ENCODE data around the gene PSTPIP1.

- TF ChIP-seq, protein P1, sequence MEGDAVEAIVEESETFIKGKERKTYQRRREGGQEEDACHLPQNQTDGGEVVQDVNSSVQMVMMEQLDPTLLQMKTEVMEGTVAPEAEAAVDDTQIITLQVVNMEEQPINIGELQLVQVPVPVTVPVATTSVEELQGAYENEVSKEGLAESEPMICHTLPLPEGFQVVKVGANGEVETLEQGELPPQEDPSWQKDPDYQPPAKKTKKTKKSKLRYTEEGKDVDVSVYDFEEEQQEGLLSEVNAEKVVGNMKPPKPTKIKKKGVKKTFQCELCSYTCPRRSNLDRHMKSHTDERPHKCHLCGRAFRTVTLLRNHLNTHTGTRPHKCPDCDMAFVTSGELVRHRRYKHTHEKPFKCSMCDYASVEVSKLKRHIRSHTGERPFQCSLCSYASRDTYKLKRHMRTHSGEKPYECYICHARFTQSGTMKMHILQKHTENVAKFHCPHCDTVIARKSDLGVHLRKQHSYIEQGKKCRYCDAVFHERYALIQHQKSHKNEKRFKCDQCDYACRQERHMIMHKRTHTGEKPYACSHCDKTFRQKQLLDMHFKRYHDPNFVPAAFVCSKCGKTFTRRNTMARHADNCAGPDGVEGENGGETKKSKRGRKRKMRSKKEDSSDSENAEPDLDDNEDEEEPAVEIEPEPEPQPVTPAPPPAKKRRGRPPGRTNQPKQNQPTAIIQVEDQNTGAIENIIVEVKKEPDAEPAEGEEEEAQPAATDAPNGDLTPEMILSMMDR (conservative IDR thresholded peaks at IDR 0.05; ENCODE audit: low read depth, low read length): no peak
- TF ChIP-seq MAFK (IDR thresholded peaks at IDR 0.05; ENCODE audit: low read depth, low read length) (no peak), POLR2A (IDR thresholded peaks at IDR 0.05; ENCODE audit: low read depth, low read length) (no peak), FOS (IDR thresholded peaks at IDR 0.05; ENCODE audit: low read depth, low read length) (no peak), RAD21 (IDR thresholded peaks at IDR 0.05; ENCODE audit: low read length) (no peak), SMC3 (IDR thresholded peaks at IDR 0.05; ENCODE audit: low read depth, low read length) (no peak), CHD1 (IDR thresholded peaks at IDR 0.05; ENCODE audit: low read depth, low read length) (no peak), USF2 (IDR thresholded peaks at IDR 0.05; ENCODE audit: low read depth, low read length) (no peak)
Observed at GRCh38 chr15:77001351-77001750, 6.4 kb downstream of the PSTPIP1 start.
